Liver (tissue), 9 donors: ENCODE results near the gene EIF2B2. TPM values are rescaled to one million over a fixed set of nuclear protein-coding genes. Genes with fewer than 3 reads are reported as not detected.

Source experiments
- DNase-seq: peaks from one replicate; pipeline ENCODE4 v3.0.0-alpha.2; 2017; ENCODE audit warnings: low spot score
- H3K27ac ChIP-seq, 2 donors: one replicate each; pipeline ENCODE4 v1.7.0; 2013; ENCODE audit warnings: inconsistent platforms in 2 of 2, low read length in 2 of 2, control low read depth in 1 of 2, low read depth in 1 of 2, mild to moderate bottlenecking in 1 of 2
- H3K27me3 ChIP-seq, 4 donors: one replicate each; pipeline versions ENCODE4 v1.6.1 to v1.7.0; 2013; ENCODE audit warnings: low read length in 3 of 4, inconsistent platforms in 1 of 4, mild to moderate bottlenecking in 1 of 4, moderate library complexity in 1 of 4; ENCODE audit not compliant: control insufficient read depth in 4 of 4, insufficient read depth in 4 of 4
- H3K36me3 ChIP-seq, 4 donors: one replicate each; pipeline versions ENCODE4 v1.6.1 to v1.7.0; 2013; ENCODE audit warnings: low read length in 3 of 4, mild to moderate bottlenecking in 3 of 4, low read depth in 1 of 4, moderate library complexity in 1 of 4; ENCODE audit not compliant: control insufficient read depth in 4 of 4, insufficient read depth in 3 of 4
- H3K4me1 ChIP-seq, 4 donors: one replicate each; pipeline versions ENCODE4 v1.6.1 to v1.7.0; 2013; ENCODE audit warnings: low read length in 3 of 4, mild to moderate bottlenecking in 3 of 4, moderate library complexity in 1 of 4; ENCODE audit not compliant: control insufficient read depth in 4 of 4, insufficient read depth in 4 of 4
- H3K4me3 ChIP-seq, 3 donors: one replicate each; pipeline versions ENCODE4 v1.6.1 to v1.7.0; 2013; ENCODE audit warnings: low read length in 3 of 3, control low read depth in 1 of 3, low read depth in 1 of 3, mild to moderate bottlenecking in 1 of 3
- H3K9ac ChIP-seq, 2 donors: one replicate each; pipeline ENCODE4 v1.7.0; 2013; ENCODE audit warnings: low read length in 2 of 2, mild to moderate bottlenecking in 2 of 2, moderate library complexity in 2 of 2, control low read depth in 1 of 2, low read depth in 1 of 2
- H3K9me3 ChIP-seq, 4 donors: one replicate each; pipeline versions ENCODE4 v1.6.1 to v1.7.0; 2013; ENCODE audit warnings: low read length in 3 of 4; ENCODE audit not compliant: control insufficient read depth in 4 of 4
- EGR1 ChIP-seq, 2 donors: IDR thresholded peaks; 2 replicates each; pipeline ENCODE4 v1.6.1; 2016 to 2018; ENCODE audit warnings: antibody characterized with exemption in 2 of 2, low read depth in 2 of 2
- FOXA1 ChIP-seq: IDR thresholded peaks from 2 replicates; pipeline ENCODE4 v1.6.1; 2016; ENCODE audit warnings: antibody characterized with exemption
- FOXA2 ChIP-seq: IDR thresholded peaks from 2 replicates; pipeline ENCODE4 v1.6.1; 2016; ENCODE audit warnings: antibody characterized with exemption
- GABPA ChIP-seq, 2 donors: IDR thresholded peaks in 1 of 2; conservative IDR thresholded peaks in 1 of 2; 2 replicates each; pipeline ENCODE4 v1.6.1; 2016; ENCODE audit warnings: antibody characterized with exemption in 2 of 2, mild to moderate bottlenecking in 1 of 2, moderate library complexity in 1 of 2
- HNF4A ChIP-seq, 2 donors: conservative IDR thresholded peaks; 2 replicates each; pipeline ENCODE4 v1.6.1; 2016; ENCODE audit warnings: antibody characterized with exemption in 2 of 2, mild to moderate bottlenecking in 2 of 2
- HNF4G ChIP-seq: IDR thresholded peaks from 2 replicates; pipeline ENCODE4 v1.6.1; 2016; ENCODE audit warnings: antibody characterized with exemption
- NR2F2 ChIP-seq: IDR thresholded peaks from 2 replicates; pipeline ENCODE4 v1.6.1; 2016; ENCODE audit warnings: antibody characterized with exemption
- RAD21 ChIP-seq, 2 donors: IDR thresholded peaks; 2 replicates each; pipeline ENCODE4 v1.6.1; 2016; ENCODE audit warnings: antibody characterized with exemption in 2 of 2, mild to moderate bottlenecking in 2 of 2
- RXRA ChIP-seq, 2 donors: IDR thresholded peaks; 2 replicates each; pipeline ENCODE4 v1.6.1; 2017 to 2018; ENCODE audit warnings: antibody characterized with exemption in 2 of 2, mild to moderate bottlenecking in 1 of 2
- SP1 ChIP-seq: IDR thresholded peaks from 2 replicates; pipeline ENCODE4 v1.6.1; 2018; ENCODE audit warnings: antibody characterized with exemption, mild to moderate bottlenecking
- TAF1 ChIP-seq: conservative IDR thresholded peaks from 2 replicates; pipeline ENCODE4 v1.6.1; 2016; ENCODE audit warnings: antibody characterized with exemption, mild to moderate bottlenecking
- YY1 ChIP-seq: IDR thresholded peaks from 2 replicates; pipeline ENCODE4 v1.6.1; 2016; ENCODE audit warnings: antibody characterized with exemption, mild to moderate bottlenecking
- WGBS: extraction: QIAGEN DNeasy Blood & Tissue Kit; methylation state at CpG from one replicate; pipeline ENCODE4 v1.1.7; 2013; 5-methylcytosine and 5-hydroxymethylcytosine counted together
- polyA plus RNA-seq, 2 donors: library from polyadenylated mRNA; stranded (reverse) in 1 of 2; unstranded in 1 of 2; fragments of 200-250 nt in 1 of 2; fragments of >200 nt in 1 of 2; fragmentation: Nextera tagmentation in 1 of 2; extraction: Ambion mirVana in 1 of 2; gene quantifications; one replicate each; pipeline versions ENCODE4 v1.2.1 to v1.2.3, GENCODE V29; 2013 to 2015
- total RNA-seq, 2 donors: library from RNA; depleted of rRNA; stranded (reverse); fragments of >200 nt; gene quantifications; one replicate each; pipeline ENCODE4 v1.2.3, GENCODE V29; 2014
- TF ChIP-seq, protein P1 (sequence below): IDR thresholded peaks from 2 replicates; pipeline ENCODE4 v1.6.1; 2016; ENCODE audit warnings: antibody characterized with exemption
- TF ChIP-seq, protein P2 (sequence below): IDR thresholded peaks from 2 replicates; pipeline ENCODE4 v1.6.1; 2016; ENCODE audit warnings: antibody characterized with exemption, mild to moderate bottlenecking
- TF ChIP-seq, protein P3 (sequence below): IDR thresholded peaks from 2 replicates; pipeline ENCODE4 v1.6.1; 2016; ENCODE audit warnings: antibody characterized with exemption
- TF ChIP-seq, protein P4 (sequence below): IDR thresholded peaks from 2 replicates; pipeline ENCODE4 v1.6.1; 2016; ENCODE audit warnings: antibody characterized with exemption
- TF ChIP-seq, protein P5 (sequence below): fragments of 150-350 bp; IDR thresholded peaks from 2 replicates; pipeline ENCODE4 v1.5.1; 2017; ENCODE audit warnings: improper control_type of control experiment, low read depth, low read length; ENCODE audit not compliant: missing input control
- donor health status: healthy.
- donor health status: healthy.
- donor health status: healthy.
- donor health status: healthy.
- donor health status: healthy.

EIF2B2 gene
- total and polyA plus RNA-seq, 4 donors: 16.2 to 23.6 (median 20.2) TPM

DNA sequence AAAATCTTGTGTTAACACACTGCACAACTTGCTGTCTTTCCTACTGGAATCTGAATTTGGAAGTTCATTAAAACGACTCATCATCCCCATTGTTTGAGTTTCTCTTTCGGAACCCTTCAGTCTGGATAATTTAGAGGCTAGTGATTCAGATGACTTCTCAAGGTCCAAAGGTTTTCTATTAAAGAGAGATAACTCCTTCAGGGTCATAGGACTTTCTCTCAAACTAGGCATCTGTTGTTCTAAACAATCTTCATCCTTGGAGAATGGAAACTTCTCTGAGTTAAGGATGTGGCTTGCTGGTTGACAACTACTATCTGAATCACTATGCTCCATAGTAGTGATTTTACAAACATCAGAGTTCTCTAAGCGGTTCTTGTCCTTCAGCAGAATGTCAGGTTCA lies 44.2 kb downstream of the EIF2B2 start:
- no peak overlapping the region for H3K27ac ChIP-seq
- no peaks in the 10 kb centered on the region for H3K36me3 ChIP-seq
- no peaks in the 10 kb centered on the region for H3K27me3 ChIP-seq
- WGBS: 95% methylated on average over 3 of the region's 3 CpGs
- DNase-seq: no peak
- no peak overlapping the region for H3K9ac ChIP-seq
- H3K4me3 ChIP-seq: no peak overlapping the region
- TF ChIP-seq EGR1 (IDR thresholded peaks at IDR 0.05; ENCODE audit: low read depth in 2 of 2) (no peak), FOXA2 (no peak), HNF4A (conservative IDR thresholded peaks at IDR 0.05) (no peak), FOXA1 (no peak), SP1 (no peak), YY1 (no peak), HNF4G (no peak), TAF1 (no peak), GABPA (IDR thresholded peaks at IDR 0.05 in 1 of 2, conservative IDR thresholded peaks at IDR 0.05 in 1 of 2) (no peak), RAD21 (IDR thresholded peaks at IDR 0.05) (no peak), NR2F2 (no peak), RXRA (IDR thresholded peaks at IDR 0.05) (no peak)
- TF ChIP-seq, protein P1, sequence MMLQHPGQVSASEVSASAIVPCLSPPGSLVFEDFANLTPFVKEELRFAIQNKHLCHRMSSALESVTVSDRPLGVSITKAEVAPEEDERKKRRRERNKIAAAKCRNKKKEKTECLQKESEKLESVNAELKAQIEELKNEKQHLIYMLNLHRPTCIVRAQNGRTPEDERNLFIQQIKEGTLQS: no peak
- TF ChIP-seq, protein P2, sequence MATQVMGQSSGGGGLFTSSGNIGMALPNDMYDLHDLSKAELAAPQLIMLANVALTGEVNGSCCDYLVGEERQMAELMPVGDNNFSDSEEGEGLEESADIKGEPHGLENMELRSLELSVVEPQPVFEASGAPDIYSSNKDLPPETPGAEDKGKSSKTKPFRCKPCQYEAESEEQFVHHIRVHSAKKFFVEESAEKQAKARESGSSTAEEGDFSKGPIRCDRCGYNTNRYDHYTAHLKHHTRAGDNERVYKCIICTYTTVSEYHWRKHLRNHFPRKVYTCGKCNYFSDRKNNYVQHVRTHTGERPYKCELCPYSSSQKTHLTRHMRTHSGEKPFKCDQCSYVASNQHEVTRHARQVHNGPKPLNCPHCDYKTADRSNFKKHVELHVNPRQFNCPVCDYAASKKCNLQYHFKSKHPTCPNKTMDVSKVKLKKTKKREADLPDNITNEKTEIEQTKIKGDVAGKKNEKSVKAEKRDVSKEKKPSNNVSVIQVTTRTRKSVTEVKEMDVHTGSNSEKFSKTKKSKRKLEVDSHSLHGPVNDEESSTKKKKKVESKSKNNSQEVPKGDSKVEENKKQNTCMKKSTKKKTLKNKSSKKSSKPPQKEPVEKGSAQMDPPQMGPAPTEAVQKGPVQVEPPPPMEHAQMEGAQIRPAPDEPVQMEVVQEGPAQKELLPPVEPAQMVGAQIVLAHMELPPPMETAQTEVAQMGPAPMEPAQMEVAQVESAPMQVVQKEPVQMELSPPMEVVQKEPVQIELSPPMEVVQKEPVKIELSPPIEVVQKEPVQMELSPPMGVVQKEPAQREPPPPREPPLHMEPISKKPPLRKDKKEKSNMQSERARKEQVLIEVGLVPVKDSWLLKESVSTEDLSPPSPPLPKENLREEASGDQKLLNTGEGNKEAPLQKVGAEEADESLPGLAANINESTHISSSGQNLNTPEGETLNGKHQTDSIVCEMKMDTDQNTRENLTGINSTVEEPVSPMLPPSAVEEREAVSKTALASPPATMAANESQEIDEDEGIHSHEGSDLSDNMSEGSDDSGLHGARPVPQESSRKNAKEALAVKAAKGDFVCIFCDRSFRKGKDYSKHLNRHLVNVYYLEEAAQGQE: no peak
- TF ChIP-seq, protein P3, sequence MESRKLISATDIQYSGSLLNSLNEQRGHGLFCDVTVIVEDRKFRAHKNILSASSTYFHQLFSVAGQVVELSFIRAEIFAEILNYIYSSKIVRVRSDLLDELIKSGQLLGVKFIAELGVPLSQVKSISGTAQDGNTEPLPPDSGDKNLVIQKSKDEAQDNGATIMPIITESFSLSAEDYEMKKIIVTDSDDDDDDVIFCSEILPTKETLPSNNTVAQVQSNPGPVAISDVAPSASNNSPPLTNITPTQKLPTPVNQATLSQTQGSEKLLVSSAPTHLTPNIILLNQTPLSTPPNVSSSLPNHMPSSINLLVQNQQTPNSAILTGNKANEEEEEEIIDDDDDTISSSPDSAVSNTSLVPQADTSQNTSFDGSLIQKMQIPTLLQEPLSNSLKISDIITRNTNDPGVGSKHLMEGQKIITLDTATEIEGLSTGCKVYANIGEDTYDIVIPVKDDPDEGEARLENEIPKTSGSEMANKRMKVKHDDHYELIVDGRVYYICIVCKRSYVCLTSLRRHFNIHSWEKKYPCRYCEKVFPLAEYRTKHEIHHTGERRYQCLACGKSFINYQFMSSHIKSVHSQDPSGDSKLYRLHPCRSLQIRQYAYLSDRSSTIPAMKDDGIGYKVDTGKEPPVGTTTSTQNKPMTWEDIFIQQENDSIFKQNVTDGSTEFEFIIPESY: no peak
- TF ChIP-seq, protein P4, sequence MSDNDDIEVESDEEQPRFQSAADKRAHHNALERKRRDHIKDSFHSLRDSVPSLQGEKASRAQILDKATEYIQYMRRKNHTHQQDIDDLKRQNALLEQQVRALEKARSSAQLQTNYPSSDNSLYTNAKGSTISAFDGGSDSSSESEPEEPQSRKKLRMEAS: no peak
- TF ChIP-seq, protein P5, sequence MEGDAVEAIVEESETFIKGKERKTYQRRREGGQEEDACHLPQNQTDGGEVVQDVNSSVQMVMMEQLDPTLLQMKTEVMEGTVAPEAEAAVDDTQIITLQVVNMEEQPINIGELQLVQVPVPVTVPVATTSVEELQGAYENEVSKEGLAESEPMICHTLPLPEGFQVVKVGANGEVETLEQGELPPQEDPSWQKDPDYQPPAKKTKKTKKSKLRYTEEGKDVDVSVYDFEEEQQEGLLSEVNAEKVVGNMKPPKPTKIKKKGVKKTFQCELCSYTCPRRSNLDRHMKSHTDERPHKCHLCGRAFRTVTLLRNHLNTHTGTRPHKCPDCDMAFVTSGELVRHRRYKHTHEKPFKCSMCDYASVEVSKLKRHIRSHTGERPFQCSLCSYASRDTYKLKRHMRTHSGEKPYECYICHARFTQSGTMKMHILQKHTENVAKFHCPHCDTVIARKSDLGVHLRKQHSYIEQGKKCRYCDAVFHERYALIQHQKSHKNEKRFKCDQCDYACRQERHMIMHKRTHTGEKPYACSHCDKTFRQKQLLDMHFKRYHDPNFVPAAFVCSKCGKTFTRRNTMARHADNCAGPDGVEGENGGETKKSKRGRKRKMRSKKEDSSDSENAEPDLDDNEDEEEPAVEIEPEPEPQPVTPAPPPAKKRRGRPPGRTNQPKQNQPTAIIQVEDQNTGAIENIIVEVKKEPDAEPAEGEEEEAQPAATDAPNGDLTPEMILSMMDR: no peak
- no peaks in the 10 kb centered on the region for H3K9me3 ChIP-seq
- peaks cover 5 to 17% (median 12%) of the 10 kb centered on the region in 4 donors for H3K4me1 ChIP-seq

DNA sequence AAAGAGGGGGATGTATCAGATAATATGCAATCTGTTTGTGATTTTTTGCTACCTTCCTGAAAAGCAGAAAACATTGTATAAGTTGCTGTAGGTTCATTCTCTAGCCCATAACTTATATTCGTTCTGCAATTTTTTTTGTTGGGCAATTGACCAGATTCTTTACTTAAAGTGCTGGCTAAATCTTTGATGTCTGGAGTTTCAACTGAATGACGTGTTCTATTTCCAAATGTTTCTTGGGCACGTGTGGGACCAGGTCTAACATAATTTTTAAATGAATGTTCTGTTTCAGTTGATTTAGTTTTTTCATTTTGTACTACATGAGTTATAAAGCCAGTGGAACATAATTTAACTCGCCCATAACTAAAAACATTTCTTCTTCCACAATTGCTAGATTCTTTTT lies 44.8 kb downstream of the EIF2B2 start:
- peaks cover under 1 to 11% (median 8%) of the 10 kb centered on the region in 4 donors for H3K4me1 ChIP-seq

More for the DNA sequence above, 44.8 kb downstream of the EIF2B2 start:
- no peaks in the 10 kb centered on the region for H3K9me3 ChIP-seq
- H3K27me3 ChIP-seq: no peaks in the 10 kb centered on the region
- H3K9ac ChIP-seq: no peak overlapping the region
- H3K4me3 ChIP-seq: no peak overlapping the region
- 95% methylated on average over 4 of the region's 4 CpGs for WGBS
- no peak for DNase-seq
- H3K27ac ChIP-seq: no peak overlapping the region
- no peak for TF ChIP-seq NR2F2
- no peak for TF ChIP-seq SP1
- no peak for TF ChIP-seq HNF4A (conservative IDR thresholded peaks at IDR 0.05)
- H3K36me3 ChIP-seq: no peaks in the 10 kb centered on the region
